ENCODE results near the gene SLC45A2. TPM values are rescaled to one million over a fixed set of nuclear protein-coding genes. Genes with fewer than 3 reads are reported as not detected.
"Not testable (repeated sequence)": the region's sequence is repeated elsewhere in the genome, so short reads cannot be mapped to it uniquely, and the experiment has no call there.

SLC45A2 gene
- 618 and 641 TPM in 2 replicates for total RNA-seq (2014; rRNA removed; shearing (Covaris generic))
- polyA plus RNA-seq (2015; cell fraction: cytosol; rRNA removed), result 326 and 330 TPM in 2 replicates
- 166 and 197 TPM in 2 replicates for polyA plus RNA-seq (2015; cell fraction: nucleus; rRNA removed)

GRCh38 chr5:33984671-33985124 lies at the start of gene SLC45A2:
Gene SLC45A2 (minus strand): TSS chr5:33984693. CDS start chr5:33984583, 110 bp downstream.
- in situ Hi-C loops (cut with HindIII; ENCODE audit: low pct_unique_long_range_greater_than_20kb, low sequenced_read_pairs), result no loop called here
- peak; percentile 97 for DNase-seq (ENCODE audit: low read depth, low spot score)

GRCh38 chr5:34031966-34032365 lies 47.5 kb upstream of the SLC45A2 start:
- DNase-seq (ENCODE audit: low read depth, low spot score), result no peak
- in situ Hi-C loops (cut with HindIII; ENCODE audit: low pct_unique_long_range_greater_than_20kb, low sequenced_read_pairs), result no loop called here

GRCh38 chr5:34031117-34031516 lies 46.6 kb upstream of the SLC45A2 start:
- DNase-seq (ENCODE audit: low read depth, low spot score), result no peak
- in situ Hi-C loops (cut with HindIII; ENCODE audit: low pct_unique_long_range_greater_than_20kb, low sequenced_read_pairs), result no loop called here

GRCh38 chr5:34030585-34030984 lies 46.1 kb upstream of the SLC45A2 start:
- DNase-seq (ENCODE audit: low read depth, low spot score); in situ Hi-C loops (cut with HindIII; ENCODE audit: low pct_unique_long_range_greater_than_20kb, low sequenced_read_pairs): not testable (repeated sequence)

GRCh38 chr5:34030048-34030447 lies 45.6 kb upstream of the SLC45A2 start:
- in situ Hi-C loops (cut with HindIII; ENCODE audit: low pct_unique_long_range_greater_than_20kb, low sequenced_read_pairs), result no loop called here
- DNase-seq (ENCODE audit: low read depth, low spot score), result no peak

- no peak for DNase-seq (ENCODE audit: low read depth, low spot score)
- in situ Hi-C loops (cut with HindIII; ENCODE audit: low pct_unique_long_range_greater_than_20kb, low sequenced_read_pairs), result no loop called here
Observed at GRCh38 chr5:34028349-34028748, 43.9 kb upstream of the SLC45A2 start.

GRCh38 chr5:34026089-34026761 lies 41.7 kb upstream of the SLC45A2 start:
- in situ Hi-C loops (cut with HindIII; ENCODE audit: low pct_unique_long_range_greater_than_20kb, low sequenced_read_pairs), result no loop called here
- no peak for DNase-seq (ENCODE audit: low read depth, low spot score)

GRCh38 chr5:34022121-34022705 lies 37.7 kb upstream of the SLC45A2 start:
- DNase-seq (ENCODE audit: low read depth, low spot score), result no peak
- in situ Hi-C loops (cut with HindIII; ENCODE audit: low pct_unique_long_range_greater_than_20kb, low sequenced_read_pairs), result no loop called here

- in situ Hi-C loops (cut with HindIII; ENCODE audit: low pct_unique_long_range_greater_than_20kb, low sequenced_read_pairs), result no loop called here
- no peak for DNase-seq (ENCODE audit: low read depth, low spot score)
Observed at GRCh38 chr5:34021334-34021733, 36.8 kb upstream of the SLC45A2 start.

GRCh38 chr5:34020726-34021125 lies 36.2 kb upstream of the SLC45A2 start:
- no peak for DNase-seq (ENCODE audit: low read depth, low spot score)
- in situ Hi-C loops (cut with HindIII; ENCODE audit: low pct_unique_long_range_greater_than_20kb, low sequenced_read_pairs), result no loop called here

- in situ Hi-C loops (cut with HindIII; ENCODE audit: low pct_unique_long_range_greater_than_20kb, low sequenced_read_pairs), result no loop called here
- DNase-seq (ENCODE audit: low read depth, low spot score), result no peak
Observed at GRCh38 chr5:34017254-34017653, 32.8 kb upstream of the SLC45A2 start.

GRCh38 chr5:34016750-34017149 lies 32.3 kb upstream of the SLC45A2 start:
- in situ Hi-C loops (cut with HindIII; ENCODE audit: low pct_unique_long_range_greater_than_20kb, low sequenced_read_pairs), result no loop called here

GRCh38 chr5:34016222-34016621 lies 31.7 kb upstream of the SLC45A2 start:
- in situ Hi-C loops (cut with HindIII; ENCODE audit: low pct_unique_long_range_greater_than_20kb, low sequenced_read_pairs), result no loop called here
- no peak for DNase-seq (ENCODE audit: low read depth, low spot score)

More at GRCh38 chr5:34016750-34017149, 32.3 kb upstream of the SLC45A2 start:
- no peak for DNase-seq (ENCODE audit: low read depth, low spot score)

GRCh38 chr5:34015120-34015822 lies 30.8 kb upstream of the SLC45A2 start:
- DNase-seq (ENCODE audit: low read depth, low spot score), result no peak
- in situ Hi-C loops (cut with HindIII; ENCODE audit: low pct_unique_long_range_greater_than_20kb, low sequenced_read_pairs), result no loop called here

- in situ Hi-C loops (cut with HindIII; ENCODE audit: low pct_unique_long_range_greater_than_20kb, low sequenced_read_pairs), result no loop called here
- no peak for DNase-seq (ENCODE audit: low read depth, low spot score)
Observed at GRCh38 chr5:34014626-34015025, 30.1 kb upstream of the SLC45A2 start.

- in situ Hi-C loops (cut with HindIII; ENCODE audit: low pct_unique_long_range_greater_than_20kb, low sequenced_read_pairs), result no loop called here
- no peak for DNase-seq (ENCODE audit: low read depth, low spot score)
Observed at GRCh38 chr5:34013547-34013946, 29.1 kb upstream of the SLC45A2 start.

- in situ Hi-C loops (cut with HindIII; ENCODE audit: low pct_unique_long_range_greater_than_20kb, low sequenced_read_pairs), result no loop called here
- no peak for DNase-seq (ENCODE audit: low read depth, low spot score)
Observed at GRCh38 chr5:34012791-34013190, 28.3 kb upstream of the SLC45A2 start.

GRCh38 chr5:34011536-34011935 lies 27.0 kb upstream of the SLC45A2 start:
- DNase-seq (ENCODE audit: low read depth, low spot score), result no peak
- in situ Hi-C loops (cut with HindIII; ENCODE audit: low pct_unique_long_range_greater_than_20kb, low sequenced_read_pairs), result no loop called here

Data from SK-MEL-5 (cell line).